SK-N-SH treated with all-trans-retinoic acid at 6 μM for 48 hours (cell line): Measurements from ENCODE around the gene SPG7.

Experiments
- ATAC-seq: fragments of 200-7000 bp; cut with Tn5 transposase; 3 replicates; pipeline ENCODE4 v1.9.1; 2020; ENCODE audit warnings: mild to moderate bottlenecking, moderate library complexity
- ARNTL ChIP-seq: fragments of 450-650 bp; formaldehyde crosslinking; IDR thresholded peaks from 2 replicates; pipeline ENCODE4 v1.5.0; 2020; ENCODE audit warnings: low read depth, mild to moderate bottlenecking, moderate library complexity, borderline replicate concordance
- BACH2 ChIP-seq: fragments of 250-450 bp; sonication (Bioruptor Pico); IDR thresholded peaks from 2 replicates; pipeline ENCODE4 v1.9.0; 2021; ENCODE audit warnings: mild to moderate bottlenecking, borderline replicate concordance
- ESRRG ChIP-seq: fragments of 250-450 bp; sonication (Bioruptor Pico); IDR thresholded peaks from 2 replicates; pipeline ENCODE4 v1.6.1; 2021; ENCODE audit warnings: mild to moderate bottlenecking
- GLIS3 ChIP-seq: fragments of 250-450 bp; sonication (Bioruptor Pico); IDR thresholded peaks from 2 replicates; pipeline ENCODE4 v1.5.0; 2020; ENCODE audit warnings: mild to moderate bottlenecking, moderate library complexity
- ISL1 ChIP-seq: fragments of 250-450 bp; sonication (Bioruptor Pico); IDR thresholded peaks from 2 replicates; pipeline ENCODE4 v2.1.2; 2022; ENCODE audit warnings: mild to moderate bottlenecking, moderate library complexity
- OSR1 ChIP-seq: fragments of 250-450 bp; sonication (Bioruptor Pico); IDR thresholded peaks from 2 replicates; pipeline ENCODE4 v1.8.0; 2022; ENCODE audit warnings: moderate library complexity, mild to moderate bottlenecking, inconsistent platforms
- PPARA ChIP-seq: fragments of 250-450 bp; sonication (Bioruptor Pico); IDR thresholded peaks from 2 replicates; pipeline ENCODE4 v1.5.0; 2020; ENCODE audit warnings: mild to moderate bottlenecking, borderline replicate concordance
- RARB ChIP-seq: fragments of 250-450 bp; sonication (Bioruptor Pico); IDR thresholded peaks from 2 replicates; pipeline ENCODE4 v1.8.0; 2021; ENCODE audit warnings: mild to moderate bottlenecking, moderate library complexity
- SNAI2 ChIP-seq: fragments of 250-450 bp; sonication (Bioruptor Pico); IDR thresholded peaks from 2 replicates; pipeline ENCODE4 v1.5.0; 2020; ENCODE audit warnings: mild to moderate bottlenecking, moderate library complexity
- TCF4 ChIP-seq: fragments of 250-450 bp; sonication (Bioruptor Pico); IDR thresholded peaks from 2 replicates; pipeline ENCODE4 v1.8.0; 2021; ENCODE audit warnings: mild to moderate bottlenecking, moderate library complexity, borderline replicate concordance
- TOX ChIP-seq: fragments of 250-450 bp; sonication (Bioruptor Pico); IDR thresholded peaks from 2 replicates; pipeline ENCODE4 v1.8.0; 2021; ENCODE audit warnings: mild to moderate bottlenecking, moderate library complexity, borderline replicate concordance
- ZC3H10 ChIP-seq: fragments of 250-450 bp; sonication (Bioruptor Pico); IDR thresholded peaks from 2 replicates; pipeline ENCODE4 v1.5.1; 2021; ENCODE audit warnings: mild to moderate bottlenecking, moderate library complexity
- ZFP30 ChIP-seq: fragments of 450-650 bp; formaldehyde crosslinking; IDR thresholded peaks from 2 replicates; pipeline ENCODE4 v1.5.0; 2022; ENCODE audit warnings: mild to moderate bottlenecking, moderate library complexity
- ZNF565 ChIP-seq: fragments of 450-650 bp; formaldehyde crosslinking; conservative IDR thresholded peaks from 2 replicates; pipeline ENCODE4 v1.5.0; 2020; ENCODE audit warnings: low read depth, mild to moderate bottlenecking, moderate library complexity
- ZNF8 ChIP-seq: fragments of 450-650 bp; formaldehyde crosslinking; IDR thresholded peaks from 2 replicates; pipeline ENCODE4 v1.5.0; 2020; ENCODE audit warnings: mild to moderate bottlenecking, moderate library complexity
- TF ChIP-seq, protein P1 (sequence below): fragments of 250-450 bp; sonication (Bioruptor Pico); IDR thresholded peaks from 2 replicates; pipeline ENCODE4 v1.8.0; 2020; ENCODE audit warnings: mild to moderate bottlenecking, moderate library complexity, borderline replicate concordance
- TF ChIP-seq, protein P2 (sequence below): fragments of 250-450 bp; sonication (Bioruptor Pico); IDR thresholded peaks from 2 replicates; pipeline ENCODE4 v1.5.1; 2020; ENCODE audit warnings: low read depth, mild to moderate bottlenecking, moderate library complexity
- TF ChIP-seq, protein P3 (sequence below): fragments of 250-450 bp; sonication (Bioruptor Pico); IDR thresholded peaks from 2 replicates; pipeline ENCODE4 v1.8.0; 2021; ENCODE audit warnings: low read depth, mild to moderate bottlenecking, moderate library complexity, borderline replicate concordance
- TF ChIP-seq, protein P4 (sequence below): fragments of 250-450 bp; sonication (Bioruptor Pico); IDR thresholded peaks from 2 replicates; pipeline ENCODE4 v1.5.0; 2020; ENCODE audit warnings: mild to moderate bottlenecking, moderate library complexity
- TF ChIP-seq, protein P5 (sequence below): fragments of 250-450 bp; sonication (Bioruptor Pico); IDR thresholded peaks from 2 replicates; pipeline ENCODE4 v1.5.1; 2021; ENCODE audit warnings: mild to moderate bottlenecking, moderate library complexity

The SPG7 gene

DNA sequence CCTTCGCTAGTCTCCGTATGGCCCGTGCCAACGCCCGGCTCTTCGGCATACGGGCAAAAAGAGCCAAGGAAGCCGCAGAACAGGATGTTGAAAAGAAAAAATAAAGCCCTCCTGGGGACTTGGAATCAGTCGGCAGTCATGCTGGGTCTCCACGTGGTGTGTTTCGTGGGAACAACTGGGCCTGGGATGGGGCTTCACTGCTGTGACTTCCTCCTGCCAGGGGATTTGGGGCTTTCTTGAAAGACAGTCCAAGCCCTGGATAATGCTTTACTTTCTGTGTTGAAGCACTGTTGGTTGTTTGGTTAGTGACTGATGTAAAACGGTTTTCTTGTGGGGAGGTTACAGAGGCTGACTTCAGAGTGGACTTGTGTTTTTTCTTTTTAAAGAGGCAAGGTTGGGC lies 54.7 kb downstream of the SPG7 start:
- TF ChIP-seq ESRRG (CRISPR knock-in tag) (no peak), ZC3H10 (no peak), RARB (CRISPR knock-in tag) (no peak), OSR1 (no peak), ISL1 (CRISPR knock-in tag) (no peak)
- TF ChIP-seq, protein P1, sequence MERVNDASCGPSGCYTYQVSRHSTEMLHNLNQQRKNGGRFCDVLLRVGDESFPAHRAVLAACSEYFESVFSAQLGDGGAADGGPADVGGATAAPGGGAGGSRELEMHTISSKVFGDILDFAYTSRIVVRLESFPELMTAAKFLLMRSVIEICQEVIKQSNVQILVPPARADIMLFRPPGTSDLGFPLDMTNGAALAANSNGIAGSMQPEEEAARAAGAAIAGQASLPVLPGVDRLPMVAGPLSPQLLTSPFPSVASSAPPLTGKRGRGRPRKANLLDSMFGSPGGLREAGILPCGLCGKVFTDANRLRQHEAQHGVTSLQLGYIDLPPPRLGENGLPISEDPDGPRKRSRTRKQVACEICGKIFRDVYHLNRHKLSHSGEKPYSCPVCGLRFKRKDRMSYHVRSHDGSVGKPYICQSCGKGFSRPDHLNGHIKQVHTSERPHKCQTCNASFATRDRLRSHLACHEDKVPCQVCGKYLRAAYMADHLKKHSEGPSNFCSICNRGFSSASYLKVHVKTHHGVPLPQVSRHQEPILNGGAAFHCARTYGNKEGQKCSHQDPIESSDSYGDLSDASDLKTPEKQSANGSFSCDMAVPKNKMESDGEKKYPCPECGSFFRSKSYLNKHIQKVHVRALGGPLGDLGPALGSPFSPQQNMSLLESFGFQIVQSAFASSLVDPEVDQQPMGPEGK (CRISPR knock-in tag), result no peak
- TF ChIP-seq, protein P2, sequence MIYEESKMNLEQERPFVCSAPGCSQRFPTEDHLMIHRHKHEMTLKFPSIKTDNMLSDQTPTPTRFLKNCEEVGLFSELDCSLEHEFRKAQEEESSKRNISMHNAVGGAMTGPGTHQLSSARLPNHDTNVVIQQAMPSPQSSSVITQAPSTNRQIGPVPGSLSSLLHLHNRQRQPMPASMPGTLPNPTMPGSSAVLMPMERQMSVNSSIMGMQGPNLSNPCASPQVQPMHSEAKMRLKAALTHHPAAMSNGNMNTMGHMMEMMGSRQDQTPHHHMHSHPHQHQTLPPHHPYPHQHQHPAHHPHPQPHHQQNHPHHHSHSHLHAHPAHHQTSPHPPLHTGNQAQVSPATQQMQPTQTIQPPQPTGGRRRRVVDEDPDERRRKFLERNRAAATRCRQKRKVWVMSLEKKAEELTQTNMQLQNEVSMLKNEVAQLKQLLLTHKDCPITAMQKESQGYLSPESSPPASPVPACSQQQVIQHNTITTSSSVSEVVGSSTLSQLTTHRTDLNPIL, result no peak
- ATAC-seq, result no peak

DNA sequence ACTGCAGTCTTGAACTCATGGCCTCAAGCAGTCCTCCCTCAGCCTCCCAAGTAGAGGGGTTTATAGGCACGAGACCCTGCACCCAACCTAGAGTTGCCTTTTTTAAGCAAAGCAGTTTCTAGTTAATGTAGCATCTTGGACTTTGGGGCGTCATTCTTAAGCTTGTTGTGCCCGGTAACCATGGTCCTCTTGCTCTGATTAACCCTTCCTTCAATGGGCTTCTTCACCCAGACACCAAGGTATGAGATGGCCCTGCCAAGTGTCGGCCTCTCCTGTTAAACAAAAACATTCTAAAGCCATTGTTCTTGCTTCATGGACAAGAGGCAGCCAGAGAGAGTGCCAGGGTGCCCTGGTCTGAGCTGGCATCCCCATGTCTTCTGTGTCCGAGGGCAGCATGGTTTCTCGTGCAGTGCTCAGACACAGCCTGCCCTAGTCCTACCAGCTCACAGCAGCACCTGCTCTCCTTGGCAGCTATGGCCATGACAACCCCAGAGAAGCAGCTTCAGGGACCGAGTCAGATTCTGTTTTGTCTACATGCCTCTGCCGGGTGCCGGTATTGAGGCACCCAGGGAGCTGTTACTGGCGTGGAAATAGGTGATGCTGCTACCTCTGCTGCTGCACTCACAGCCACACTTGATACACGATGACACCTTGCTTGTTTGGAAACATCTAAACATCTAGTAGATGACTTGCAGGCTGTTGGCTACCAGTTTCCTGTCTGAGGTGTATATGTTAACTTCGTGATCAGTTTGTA lies 55.6 kb downstream of the SPG7 start:
- TF ChIP-seq ARNTL, result no peak
- TF ChIP-seq ZNF8 (CRISPR knock-in tag), result no peak
- no peak for TF ChIP-seq RARB (CRISPR knock-in tag)
- no peak for TF ChIP-seq GLIS3
- no peak for TF ChIP-seq ZC3H10
- TF ChIP-seq TCF4 (CRISPR knock-in tag), result no peak
- no peak for TF ChIP-seq TOX (CRISPR knock-in tag)
- TF ChIP-seq ZFP30, result no peak
- no peak for TF ChIP-seq ISL1 (CRISPR knock-in tag)
- TF ChIP-seq, protein P2, result no peak
- TF ChIP-seq, protein P3, sequence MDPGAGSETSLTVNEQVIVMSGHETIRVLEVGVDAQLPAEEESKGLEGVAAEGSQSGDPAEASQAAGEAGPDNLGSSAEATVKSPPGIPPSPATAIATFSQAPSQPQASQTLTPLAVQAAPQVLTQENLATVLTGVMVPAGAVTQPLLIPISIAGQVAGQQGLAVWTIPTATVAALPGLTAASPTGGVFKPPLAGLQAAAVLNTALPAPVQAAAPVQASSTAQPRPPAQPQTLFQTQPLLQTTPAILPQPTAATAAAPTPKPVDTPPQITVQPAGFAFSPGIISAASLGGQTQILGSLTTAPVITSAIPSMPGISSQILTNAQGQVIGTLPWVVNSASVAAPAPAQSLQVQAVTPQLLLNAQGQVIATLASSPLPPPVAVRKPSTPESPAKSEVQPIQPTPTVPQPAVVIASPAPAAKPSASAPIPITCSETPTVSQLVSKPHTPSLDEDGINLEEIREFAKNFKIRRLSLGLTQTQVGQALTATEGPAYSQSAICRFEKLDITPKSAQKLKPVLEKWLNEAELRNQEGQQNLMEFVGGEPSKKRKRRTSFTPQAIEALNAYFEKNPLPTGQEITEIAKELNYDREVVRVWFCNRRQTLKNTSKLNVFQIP, result no peak
- no peak for TF ChIP-seq OSR1
- TF ChIP-seq ZNF565 (CRISPR knock-in tag), result no peak
- TF ChIP-seq BACH2 (CRISPR knock-in tag), result no peak
- TF ChIP-seq, protein P1 (CRISPR knock-in tag), result no peak
- TF ChIP-seq ESRRG (CRISPR knock-in tag), result no peak
- TF ChIP-seq, protein P4, sequence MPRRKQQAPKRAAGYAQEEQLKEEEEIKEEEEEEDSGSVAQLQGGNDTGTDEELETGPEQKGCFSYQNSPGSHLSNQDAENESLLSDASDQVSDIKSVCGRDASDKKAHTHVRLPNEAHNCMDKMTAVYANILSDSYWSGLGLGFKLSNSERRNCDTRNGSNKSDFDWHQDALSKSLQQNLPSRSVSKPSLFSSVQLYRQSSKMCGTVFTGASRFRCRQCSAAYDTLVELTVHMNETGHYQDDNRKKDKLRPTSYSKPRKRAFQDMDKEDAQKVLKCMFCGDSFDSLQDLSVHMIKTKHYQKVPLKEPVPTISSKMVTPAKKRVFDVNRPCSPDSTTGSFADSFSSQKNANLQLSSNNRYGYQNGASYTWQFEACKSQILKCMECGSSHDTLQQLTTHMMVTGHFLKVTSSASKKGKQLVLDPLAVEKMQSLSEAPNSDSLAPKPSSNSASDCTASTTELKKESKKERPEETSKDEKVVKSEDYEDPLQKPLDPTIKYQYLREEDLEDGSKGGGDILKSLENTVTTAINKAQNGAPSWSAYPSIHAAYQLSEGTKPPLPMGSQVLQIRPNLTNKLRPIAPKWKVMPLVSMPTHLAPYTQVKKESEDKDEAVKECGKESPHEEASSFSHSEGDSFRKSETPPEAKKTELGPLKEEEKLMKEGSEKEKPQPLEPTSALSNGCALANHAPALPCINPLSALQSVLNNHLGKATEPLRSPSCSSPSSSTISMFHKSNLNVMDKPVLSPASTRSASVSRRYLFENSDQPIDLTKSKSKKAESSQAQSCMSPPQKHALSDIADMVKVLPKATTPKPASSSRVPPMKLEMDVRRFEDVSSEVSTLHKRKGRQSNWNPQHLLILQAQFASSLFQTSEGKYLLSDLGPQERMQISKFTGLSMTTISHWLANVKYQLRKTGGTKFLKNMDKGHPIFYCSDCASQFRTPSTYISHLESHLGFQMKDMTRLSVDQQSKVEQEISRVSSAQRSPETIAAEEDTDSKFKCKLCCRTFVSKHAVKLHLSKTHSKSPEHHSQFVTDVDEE, result no peak
- no peak for TF ChIP-seq PPARA (CRISPR knock-in tag)
- TF ChIP-seq, protein P5, sequence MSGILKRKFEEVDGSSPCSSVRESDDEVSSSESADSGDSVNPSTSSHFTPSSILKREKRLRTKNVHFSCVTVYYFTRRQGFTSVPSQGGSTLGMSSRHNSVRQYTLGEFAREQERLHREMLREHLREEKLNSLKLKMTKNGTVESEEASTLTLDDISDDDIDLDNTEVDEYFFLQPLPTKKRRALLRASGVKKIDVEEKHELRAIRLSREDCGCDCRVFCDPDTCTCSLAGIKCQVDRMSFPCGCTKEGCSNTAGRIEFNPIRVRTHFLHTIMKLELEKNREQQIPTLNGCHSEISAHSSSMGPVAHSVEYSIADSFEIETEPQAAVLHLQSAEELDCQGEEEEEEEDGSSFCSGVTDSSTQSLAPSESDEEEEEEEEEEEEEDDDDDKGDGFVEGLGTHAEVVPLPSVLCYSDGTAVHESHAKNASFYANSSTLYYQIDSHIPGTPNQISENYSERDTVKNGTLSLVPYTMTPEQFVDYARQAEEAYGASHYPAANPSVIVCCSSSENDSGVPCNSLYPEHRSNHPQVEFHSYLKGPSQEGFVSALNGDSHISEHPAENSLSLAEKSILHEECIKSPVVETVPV (CRISPR knock-in tag), result no peak
- no peak for TF ChIP-seq SNAI2 (CRISPR knock-in tag)
- TF ChIP-seq, all 23 proteins: peak for 0
- no peak for ATAC-seq
